ENCODE data around the gene ANKRD40CL.

Gene ANKRD40CL

GRCh38 chr17:50767446-50767845 is at the start of gene ANKRD40CL:
ANKRD40CL (minus strand) TSS chr17:50767518; CDS start chr17:50766913, 605 bp downstream.
- H3K4me1 ChIP-seq (ENCODE audit: low read depth, poor library complexity, severe bottlenecking), result peaks cover 13% of the 10 kb centered on the region
- H3K9ac ChIP-seq, result no peak within 1 kb of the TSS
- H3K4me3 ChIP-seq (IDR thresholded peaks at IDR 0.05; ENCODE audit: insufficient read depth, low read depth, low read length), result no peak within 1 kb of the TSS
- H4K20me1 ChIP-seq (ENCODE audit: insufficient read depth), result no peaks in the 10 kb centered on the region
- no peak within 1 kb of the TSS for H3K4me2 ChIP-seq
- no peak for TF ChIP-seq CTCF (conservative IDR thresholded peaks at IDR 0.05; ENCODE audit: low read depth, low read length)
- H3K79me2 ChIP-seq (ENCODE audit: insufficient read depth, low read depth), result no peaks in the 10 kb centered on the region
- H2AFZ ChIP-seq (ENCODE audit: low read depth), result no peak within 1 kb of the TSS
- no peaks in the 10 kb centered on the region for H3K36me3 ChIP-seq (ENCODE audit: insufficient read depth)
- H3K27ac ChIP-seq, result no peak within 1 kb of the TSS
- H3K27me3 ChIP-seq (ENCODE audit: insufficient read depth, low read depth), result no peaks in the 10 kb centered on the region

GRCh38 chr17:50816271-50816670 is 49.0 kb upstream of the ANKRD40CL start:
- H3K27me3 ChIP-seq (ENCODE audit: insufficient read depth, low read depth), result no peaks in the 10 kb centered on the region
- H3K4me3 ChIP-seq (IDR thresholded peaks at IDR 0.05; ENCODE audit: insufficient read depth, low read depth, low read length), result no peak overlapping the region
- no peaks in the 10 kb centered on the region for H3K4me1 ChIP-seq (ENCODE audit: low read depth, poor library complexity, severe bottlenecking)
- H2AFZ ChIP-seq (ENCODE audit: low read depth), result no peak overlapping the region
- no peak overlapping the region for H3K9ac ChIP-seq
- H3K4me2 ChIP-seq, result no peak overlapping the region
- TF ChIP-seq CTCF (conservative IDR thresholded peaks at IDR 0.05; ENCODE audit: low read depth, low read length), result no peak
- H3K79me2 ChIP-seq (ENCODE audit: insufficient read depth, low read depth), result no peaks in the 10 kb centered on the region
- no peaks in the 10 kb centered on the region for H4K20me1 ChIP-seq (ENCODE audit: insufficient read depth)
- no peaks in the 10 kb centered on the region for H3K36me3 ChIP-seq (ENCODE audit: insufficient read depth)
- H3K27ac ChIP-seq, result no peak overlapping the region

GRCh38 chr17:50815400-50815799 is 48.1 kb upstream of the ANKRD40CL start:
- Histone ChIP-seq H3K79me2 (ENCODE audit: insufficient read depth, low read depth) (no peaks in the 10 kb centered on the region), H3K27ac (no peak overlapping the region), H3K4me3 (IDR thresholded peaks at IDR 0.05; ENCODE audit: insufficient read depth, low read depth, low read length) (no peak overlapping the region), H3K9ac (no peak overlapping the region), H3K36me3 (ENCODE audit: insufficient read depth) (no peaks in the 10 kb centered on the region), H3K4me1 (ENCODE audit: low read depth, poor library complexity, severe bottlenecking) (no peaks in the 10 kb centered on the region), H4K20me1 (ENCODE audit: insufficient read depth) (no peaks in the 10 kb centered on the region), H3K4me2 (no peak overlapping the region), H3K27me3 (ENCODE audit: insufficient read depth, low read depth) (no peaks in the 10 kb centered on the region), H2AFZ (ENCODE audit: low read depth) (no peak overlapping the region)
- TF ChIP-seq CTCF (conservative IDR thresholded peaks at IDR 0.05; ENCODE audit: low read depth, low read length), result no peak

- Histone ChIP-seq H4K20me1 (ENCODE audit: insufficient read depth) (no peaks in the 10 kb centered on the region), H3K27ac (no peak overlapping the region), H3K4me1 (ENCODE audit: low read depth, poor library complexity, severe bottlenecking) (no peaks in the 10 kb centered on the region), H3K36me3 (ENCODE audit: insufficient read depth) (no peaks in the 10 kb centered on the region), H2AFZ (ENCODE audit: low read depth) (no peak overlapping the region), H3K4me2 (no peak overlapping the region), H3K9ac (no peak overlapping the region), H3K27me3 (ENCODE audit: insufficient read depth, low read depth) (no peaks in the 10 kb centered on the region), H3K4me3 (IDR thresholded peaks at IDR 0.05; ENCODE audit: insufficient read depth, low read depth, low read length) (no peak overlapping the region), H3K79me2 (ENCODE audit: insufficient read depth, low read depth) (no peaks in the 10 kb centered on the region)
- TF ChIP-seq CTCF (conservative IDR thresholded peaks at IDR 0.05; ENCODE audit: low read depth, low read length), result no peak
Observed at GRCh38 chr17:50813583-50813982, 46.3 kb upstream of the ANKRD40CL start.
